IMR-90 (cell line): ENCODE measurements around the gene DNTT.

Source experiments
- CTCF ChIP-seq: conservative IDR thresholded peaks from 2 replicates; pipeline ENCODE4 v1.5.1; 2012; ENCODE audit warnings: mild to moderate bottlenecking, low read depth, low read length, improper control_type of control experiment
- MAFK ChIP-seq: IDR thresholded peaks from 2 replicates; pipeline ENCODE4 v1.6.1; 2012; ENCODE audit warnings: low read depth, low read length, improper control_type of control experiment
- MAZ ChIP-seq: IDR thresholded peaks from 2 replicates; pipeline ENCODE4 v1.6.1; 2012; ENCODE audit warnings: low read depth, mild to moderate bottlenecking, low read length, improper control_type of control experiment, moderate library complexity, borderline replicate concordance
- POLR2A ChIP-seq: IDR thresholded peaks from 2 replicates; pipeline ENCODE4 v1.6.1; 2012; ENCODE audit warnings: mild to moderate bottlenecking, low read depth, low read length
- RCOR1 ChIP-seq: IDR thresholded peaks from 2 replicates; pipeline ENCODE4 v1.6.1; 2012; ENCODE audit warnings: mild to moderate bottlenecking, low read length, improper control_type of control experiment; ENCODE audit not compliant: insufficient replicate concordance
- RFX5 ChIP-seq: IDR thresholded peaks from 2 replicates; pipeline ENCODE4 v1.8.0; 2012; ENCODE audit warnings: low read depth, mild to moderate bottlenecking, low read length, moderate library complexity
- USF2 ChIP-seq: fragments of 150-350 bp; IDR thresholded peaks from 2 replicates; pipeline ENCODE4 v1.6.1; 2017; ENCODE audit warnings: mild to moderate bottlenecking, antibody characterized with exemption, low read length, low read depth

- no peak for TF ChIP-seq CTCF
- TF ChIP-seq POLR2A = no peak
- no peak for TF ChIP-seq MAZ
- no peak for TF ChIP-seq RCOR1
- TF ChIP-seq USF2 = no peak
- no peak for TF ChIP-seq MAFK
- TF ChIP-seq RFX5 = no peak
Observed at GRCh38 chr10:96260014-96260413, 44.2 kb upstream of the DNTT start.
